Endothelial cell of umbilical vein (primary cell): ENCODE measurements around the gene P2RX2. TPM values are rescaled to one million over a fixed set of nuclear protein-coding genes. Genes with fewer than 3 reads are reported as not detected.

Source experiments
- BruUV-seq: library from RNA; stranded (reverse); fragments of 400-500 nt; replicated peaks from 2 replicates; lab custom pipeline; 2021; lab: Mats Ljungman, UMichigan
- CTCF ChIA-PET: fragments of 300-600, 350-600 bp; sonication (Branson Sonifier 250); formaldehyde crosslinking; loops from one replicate; lab custom pipeline; 2021; ENCODE audit warnings: antibody characterized with exemption, inconsistent platforms; lab: Charles Lee
- POLR2A ChIA-PET: fragments of 300-600, 350-600 bp; sonication (Branson Sonifier 250); formaldehyde crosslinking; loops from one replicate; lab custom pipeline; 2021; ENCODE audit warnings: antibody characterized with exemption, inconsistent platforms; lab: Charles Lee
- DNase-seq: peaks from one replicate; pipeline ENCODE4 v3.0.0-alpha.2; 2011; ENCODE audit warnings: low read depth, low spot score
- FAIRE-seq: peaks from 2 replicates; lab custom pipeline; 2011; peaks lifted over from hg19 to GRCh38; lab: Jason Lieb, UNC
- H2AFZ ChIP-seq: 2 replicates; pipeline ENCODE4 v1.6.0; 2012; ENCODE audit warnings: low read depth, low read length, control low read depth, inconsistent platforms
- H3K27ac ChIP-seq: 2 replicates; pipeline ENCODE4 v1.5.1; 2011; ENCODE audit warnings: low read depth, mild to moderate bottlenecking, control low read depth, low read length, moderate library complexity; ENCODE audit not compliant: insufficient read depth
- H3K27me3 ChIP-seq, 2 experiments: 2 replicates each; pipeline versions ENCODE4 v1.6.0 to v1.6.1; 2011; ENCODE audit warnings: low read length in 2 of 2, mixed read lengths in 1 of 2; ENCODE audit not compliant: control insufficient read depth in 2 of 2, insufficient read depth in 2 of 2
- H3K36me3 ChIP-seq, 2 experiments: 2 replicates in 1 of 2; 3 replicates in 1 of 2; pipeline ENCODE4 v1.5.1; 2011; ENCODE audit warnings: low read length in 2 of 2, mild to moderate bottlenecking in 1 of 2, moderate library complexity in 1 of 2; ENCODE audit not compliant: control insufficient read depth in 2 of 2, insufficient read depth in 2 of 2; ENCODE audit errors: extremely low read depth in 1 of 2
- H3K4me1 ChIP-seq: 3 replicates; pipeline ENCODE4 v1.5.1; 2011; ENCODE audit warnings: mild to moderate bottlenecking, low read length; ENCODE audit not compliant: control insufficient read depth, insufficient read depth; ENCODE audit errors: extremely low read depth
- H3K4me2 ChIP-seq: 2 replicates; pipeline ENCODE4 v1.6.1; 2011; ENCODE audit warnings: low read length, control low read depth, mixed read lengths; ENCODE audit not compliant: insufficient read depth
- H3K4me3 ChIP-seq, 3 experiments: fragments of 200-600 bp in 1 of 3; sonication (generic), shearing (Covaris generic) in 1 of 3; replicated peaks in 1 of 3; 2 replicates each; pipeline ENCODE4 v1.5.1; 2011 to 2016; ENCODE audit warnings: control low read depth in 3 of 3, low read length in 3 of 3, mild to moderate bottlenecking in 2 of 3, inconsistent platforms in 1 of 3, low read depth in 1 of 3, moderate library complexity in 1 of 3; ENCODE audit not compliant: insufficient read depth in 1 of 3
- H3K79me2 ChIP-seq: 2 replicates; pipeline ENCODE4 v1.6.0; 2012; ENCODE audit warnings: low read length, inconsistent platforms; ENCODE audit not compliant: control insufficient read depth, insufficient read depth
- H3K9ac ChIP-seq: replicated peaks from 2 replicates; pipeline ENCODE3; 2011; ENCODE audit warnings: low read length, control low read depth; ENCODE audit not compliant: insufficient read depth; ENCODE audit errors: extremely low read depth
- H3K9me1 ChIP-seq: replicated peaks from 3 replicates; pipeline ENCODE4 v1.6.0; 2011; ENCODE audit warnings: mild to moderate bottlenecking, low read length; ENCODE audit not compliant: control insufficient read depth, insufficient read depth; ENCODE audit errors: extremely low read depth
- H3K9me3 ChIP-seq: replicated peaks from 2 replicates; pipeline ENCODE4 v1.5.1; 2012; ENCODE audit warnings: low read length, inconsistent platforms; ENCODE audit not compliant: control insufficient read depth, insufficient read depth
- H4K20me1 ChIP-seq: replicated peaks from 2 replicates; pipeline ENCODE3; 2011; ENCODE audit warnings: mild to moderate bottlenecking, low read length; ENCODE audit not compliant: control insufficient read depth, insufficient read depth; ENCODE audit errors: extremely low read depth
- EZH2 ChIP-seq: IDR thresholded peaks from 2 replicates; pipeline ENCODE4 v1.6.1; 2012; ENCODE audit warnings: borderline replicate concordance, low read depth, mild to moderate bottlenecking, moderate library complexity, low read length, inconsistent platforms; ENCODE audit not compliant: severe bottlenecking
- FOS ChIP-seq: IDR thresholded peaks from 2 replicates; pipeline ENCODE4 v1.6.1; 2011; ENCODE audit warnings: mild to moderate bottlenecking, low read length, moderate library complexity, borderline replicate concordance; ENCODE audit not compliant: insufficient read depth
- GATA2 ChIP-seq: IDR thresholded peaks from 2 replicates; pipeline ENCODE4 v1.7.0; 2011; ENCODE audit warnings: low read depth, mild to moderate bottlenecking, moderate library complexity, mixed read lengths, low read length; ENCODE audit not compliant: insufficient read length, insufficient read depth
- JUN ChIP-seq: IDR thresholded peaks from 2 replicates; pipeline ENCODE4 v1.6.1; 2011; ENCODE audit warnings: borderline replicate concordance, low read depth; ENCODE audit not compliant: insufficient read length, insufficient read depth
- MAX ChIP-seq: IDR thresholded peaks from 2 replicates; pipeline ENCODE4 v1.6.1; 2011; ENCODE audit not compliant: insufficient read depth, insufficient read length
- MYC ChIP-seq: IDR thresholded peaks from one replicate; pipeline ENCODE4 v1.6.1; 2011; ENCODE audit warnings: mild to moderate bottlenecking, low read depth, low read length
- POLR2A ChIP-seq: IDR thresholded peaks from 2 replicates; pipeline ENCODE4 v1.6.1; 2012; ENCODE audit warnings: low read depth, mild to moderate bottlenecking, control low read depth, low read length
- POLR2AphosphoS5 ChIP-seq: IDR thresholded peaks from 2 replicates; pipeline ENCODE4 v1.6.1; 2012; ENCODE audit warnings: low read depth, mild to moderate bottlenecking, control low read depth, low read length, moderate library complexity; ENCODE audit not compliant: insufficient read depth
- dilution Hi-C: fragments of 300-500 bp; cut with MboI; formaldehyde crosslinking; loops from one replicate; pipeline ENCODE4 v1.15.0; 2019; ENCODE audit warnings: low sequenced_read_pairs; ENCODE audit not compliant: extremely low pct_ligation_motif_present
- intact Hi-C: fragments of 100-400 bp; cut with micrococcal nuclease; formaldehyde crosslinking; loops from one replicate; pipeline ENCODE4 v1.10.0; 2022
- polyA plus RNA-seq, 4 experiments: library from polyadenylated mRNA; depleted of rRNA in 3 of 4; stranded (reverse) in 3 of 4; unstranded in 1 of 4; fragments of >200 nt; gene quantifications; 2 replicates each; pipeline versions ENCODE4 v1.2.1 to v1.2.3, GENCODE V29; 2011 to 2012; ENCODE audit warnings: missing spikeins in 1 of 4
- total RNA-seq: library from RNA; stranded (reverse); gene quantifications from 2 replicates; pipeline ENCODE4 v1.2.3, GENCODE V29; 2021
- TF ChIP-seq, protein P1 (sequence below), 2 donors: IDR thresholded peaks; 1 replicate in 1 of 2; 2 replicates in 1 of 2; pipeline ENCODE4 v1.5.1; 2011; ENCODE audit warnings: low read length in 2 of 2, mild to moderate bottlenecking in 2 of 2, moderate library complexity in 2 of 2, control low read depth in 1 of 2, inconsistent platforms in 1 of 2, low read depth in 1 of 2; ENCODE audit not compliant: insufficient read depth in 1 of 2; ENCODE audit errors: extremely low read depth in 1 of 2

Gene P2RX2
- total and polyA plus RNA-seq, 2 donors (not counting 3 experiments of a cell fraction or from before 2014, with no cell fraction given) = not detected

- Histone ChIP-seq H3K9me3 (no peaks in the 10 kb centered on the region), H3K27me3 (peaks cover 0 to 5% of the 10 kb centered on the region in 2 experiments), H4K20me1 (no peaks in the 10 kb centered on the region), H3K79me2 (no peaks in the 10 kb centered on the region), H3K27ac (no peak overlapping the region), H3K4me2 (no peak overlapping the region), H3K4me3 (no peak overlapping the region), H3K36me3 (peaks cover 0 to 15% of the 10 kb centered on the region in 2 experiments), H3K4me1 (no peaks in the 10 kb centered on the region), H3K9ac (no peak overlapping the region), H3K9me1 (no peaks in the 10 kb centered on the region), H2AFZ (no peak overlapping the region)
- POLR2A ChIA-PET = no interaction called here
- CTCF ChIA-PET = no interaction called here
- intact Hi-C loops (no loop called here), dilution Hi-C loops (no loop called here)
- DNase-seq (no peak), FAIRE-seq (no peak)
- TF ChIP-seq FOS (no peak), POLR2AphosphoS5 (no peak), MYC (no peak), MAX (no peak), EZH2 (no peak), POLR2A (no peak), JUN (no peak), GATA2 (no peak)
- TF ChIP-seq, protein P1, sequence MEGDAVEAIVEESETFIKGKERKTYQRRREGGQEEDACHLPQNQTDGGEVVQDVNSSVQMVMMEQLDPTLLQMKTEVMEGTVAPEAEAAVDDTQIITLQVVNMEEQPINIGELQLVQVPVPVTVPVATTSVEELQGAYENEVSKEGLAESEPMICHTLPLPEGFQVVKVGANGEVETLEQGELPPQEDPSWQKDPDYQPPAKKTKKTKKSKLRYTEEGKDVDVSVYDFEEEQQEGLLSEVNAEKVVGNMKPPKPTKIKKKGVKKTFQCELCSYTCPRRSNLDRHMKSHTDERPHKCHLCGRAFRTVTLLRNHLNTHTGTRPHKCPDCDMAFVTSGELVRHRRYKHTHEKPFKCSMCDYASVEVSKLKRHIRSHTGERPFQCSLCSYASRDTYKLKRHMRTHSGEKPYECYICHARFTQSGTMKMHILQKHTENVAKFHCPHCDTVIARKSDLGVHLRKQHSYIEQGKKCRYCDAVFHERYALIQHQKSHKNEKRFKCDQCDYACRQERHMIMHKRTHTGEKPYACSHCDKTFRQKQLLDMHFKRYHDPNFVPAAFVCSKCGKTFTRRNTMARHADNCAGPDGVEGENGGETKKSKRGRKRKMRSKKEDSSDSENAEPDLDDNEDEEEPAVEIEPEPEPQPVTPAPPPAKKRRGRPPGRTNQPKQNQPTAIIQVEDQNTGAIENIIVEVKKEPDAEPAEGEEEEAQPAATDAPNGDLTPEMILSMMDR (IDR thresholded peaks at IDR 0.05; ENCODE audit: extremely low read depth in 1 of 2, insufficient read depth in 1 of 2, low read depth in 1 of 2, low read length in 2 of 2) = no peak
- BruUV-seq = no TSS peak
These were observed 37.1 kb upstream of the P2RX2 start for GRCh38 chr12:132581348-132582057.
